Ishikawa (cell line): ENCODE measurements around the gene PPP2R5B.

Experiments
- CEBPB ChIP-seq: IDR thresholded peaks from 2 replicates; pipeline ENCODE4 v1.6.1; 2012
- CREB1 ChIP-seq: IDR thresholded peaks from 2 replicates; pipeline ENCODE4 v1.6.1; 2012; ENCODE audit warnings: low read depth
- EGR1 ChIP-seq: IDR thresholded peaks from 2 replicates; pipeline ENCODE4 v1.6.1; 2012
- EP300 ChIP-seq: IDR thresholded peaks from 2 replicates; pipeline ENCODE4 v1.6.1; 2012; ENCODE audit warnings: borderline replicate concordance
- MAX ChIP-seq: IDR thresholded peaks from 2 replicates; pipeline ENCODE4 v1.6.1; 2012
- RAD21 ChIP-seq: IDR thresholded peaks from 2 replicates; pipeline ENCODE4 v1.6.1; 2012; ENCODE audit warnings: low read depth
- REST ChIP-seq: IDR thresholded peaks from 2 replicates; pipeline ENCODE4 v1.6.1; 2012; ENCODE audit warnings: low read depth, mild to moderate bottlenecking
- TAF1 ChIP-seq: IDR thresholded peaks from 2 replicates; pipeline ENCODE4 v1.6.1; 2012; ENCODE audit warnings: low read depth, mild to moderate bottlenecking
- YY1 ChIP-seq: IDR thresholded peaks from 2 replicates; pipeline ENCODE4 v1.6.1; 2012; ENCODE audit warnings: low read depth
- ZBTB7A ChIP-seq: IDR thresholded peaks from 2 replicates; pipeline ENCODE4 v1.6.1; 2012; ENCODE audit warnings: low read depth

GRCh38 chr11:64887757-64888405, 36.6 kb upstream of the PPP2R5B start:
- TF ChIP-seq EP300 (no peak), ZBTB7A (no peak), MAX (no peak), CREB1 (no peak), RAD21 (peak; percentile 49; the same call in 1 of the 2 replicates), REST (no peak), YY1 (no peak), CEBPB (no peak), TAF1 (no peak), EGR1 (no peak)
